ENCODE data around the gene ARID3A.
A peak's percentile ranks its signal among the peaks of the same experiment; 100 is the strongest.
"Not testable (repeated sequence)": the region's sequence is repeated elsewhere in the genome, so short reads cannot be mapped to it uniquely, and the experiment has no call there.

Gene ARID3A, protein sequence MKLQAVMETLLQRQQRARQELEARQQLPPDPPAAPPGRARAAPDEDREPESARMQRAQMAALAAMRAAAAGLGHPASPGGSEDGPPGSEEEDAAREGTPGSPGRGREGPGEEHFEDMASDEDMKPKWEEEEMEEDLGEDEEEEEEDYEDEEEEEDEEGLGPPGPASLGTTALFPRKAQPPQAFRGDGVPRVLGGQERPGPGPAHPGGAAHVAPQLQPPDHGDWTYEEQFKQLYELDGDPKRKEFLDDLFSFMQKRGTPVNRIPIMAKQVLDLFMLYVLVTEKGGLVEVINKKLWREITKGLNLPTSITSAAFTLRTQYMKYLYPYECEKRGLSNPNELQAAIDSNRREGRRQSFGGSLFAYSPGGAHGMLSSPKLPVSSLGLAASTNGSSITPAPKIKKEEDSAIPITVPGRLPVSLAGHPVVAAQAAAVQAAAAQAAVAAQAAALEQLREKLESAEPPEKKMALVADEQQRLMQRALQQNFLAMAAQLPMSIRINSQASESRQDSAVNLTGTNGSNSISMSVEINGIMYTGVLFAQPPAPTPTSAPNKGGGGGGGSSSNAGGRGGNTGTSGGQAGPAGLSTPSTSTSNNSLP

DNA sequence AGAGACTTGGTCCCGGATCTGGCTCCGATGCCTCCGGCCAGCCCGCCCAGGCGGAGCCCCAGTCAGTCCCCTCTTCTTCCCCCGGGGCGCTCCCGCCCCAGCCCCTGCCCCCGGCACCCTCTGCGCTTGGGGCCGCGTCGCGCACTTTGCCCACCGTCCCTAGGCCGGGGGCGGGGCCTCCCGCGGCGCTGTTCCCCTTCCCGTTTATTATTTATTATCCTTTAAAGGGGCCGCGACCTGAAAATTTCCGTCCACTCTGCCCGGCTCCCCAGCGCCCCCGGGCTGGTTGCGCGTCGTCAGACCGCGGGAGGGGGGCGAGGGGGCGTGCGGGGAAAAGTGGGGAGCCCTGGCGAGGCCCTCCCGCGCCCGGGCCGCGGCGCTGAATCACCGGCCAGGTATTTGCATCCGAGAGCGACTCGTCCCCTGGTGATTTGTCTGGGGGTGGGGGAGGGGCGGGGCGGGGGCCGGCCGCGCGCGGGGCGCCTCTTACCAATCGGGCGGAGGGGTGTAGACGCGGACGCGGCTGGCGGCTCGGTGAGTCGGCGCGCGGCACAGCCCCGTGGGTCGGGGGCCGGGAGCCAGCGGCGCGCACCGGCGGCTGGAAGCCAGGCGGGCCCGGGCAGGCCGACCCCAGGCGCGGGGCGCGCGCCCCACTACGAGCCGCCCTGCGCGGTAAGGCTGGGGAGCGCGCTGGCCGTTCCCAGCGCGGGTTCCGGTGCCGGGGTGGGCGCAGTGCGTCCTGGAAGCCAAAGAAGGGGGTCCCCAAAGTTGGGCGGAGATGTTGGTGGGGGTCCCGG lies at the start of gene ARID3A:
Gene ARID3A, plus strand, starts transcription at position 510 of the 797 bp plus-strand sequence. CDS start 3,494 bp downstream, outside the sequence.
- DNase-seq: peak; percentile 82

DNA sequence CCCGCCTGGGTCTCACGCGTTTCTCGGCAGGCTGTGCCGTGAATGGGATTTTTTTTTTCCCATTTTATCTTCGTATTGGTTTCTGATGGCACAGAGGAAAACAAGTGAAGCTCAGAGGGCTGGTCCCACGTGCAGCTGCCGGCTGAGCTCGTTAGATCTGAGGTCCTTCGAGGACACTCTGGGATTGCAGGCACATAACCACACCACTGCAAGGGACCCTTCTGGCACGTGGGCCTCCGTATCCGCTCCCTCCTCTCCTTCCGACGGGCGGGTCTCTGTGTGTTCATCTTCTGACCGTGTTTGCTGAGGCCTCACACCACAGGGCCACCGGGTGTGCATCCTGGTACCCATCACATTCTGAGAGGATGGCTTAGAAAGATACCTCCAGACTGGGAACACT lies 49.7 kb upstream of the ARID3A start:
- DNase-seq: no peak

DNA sequence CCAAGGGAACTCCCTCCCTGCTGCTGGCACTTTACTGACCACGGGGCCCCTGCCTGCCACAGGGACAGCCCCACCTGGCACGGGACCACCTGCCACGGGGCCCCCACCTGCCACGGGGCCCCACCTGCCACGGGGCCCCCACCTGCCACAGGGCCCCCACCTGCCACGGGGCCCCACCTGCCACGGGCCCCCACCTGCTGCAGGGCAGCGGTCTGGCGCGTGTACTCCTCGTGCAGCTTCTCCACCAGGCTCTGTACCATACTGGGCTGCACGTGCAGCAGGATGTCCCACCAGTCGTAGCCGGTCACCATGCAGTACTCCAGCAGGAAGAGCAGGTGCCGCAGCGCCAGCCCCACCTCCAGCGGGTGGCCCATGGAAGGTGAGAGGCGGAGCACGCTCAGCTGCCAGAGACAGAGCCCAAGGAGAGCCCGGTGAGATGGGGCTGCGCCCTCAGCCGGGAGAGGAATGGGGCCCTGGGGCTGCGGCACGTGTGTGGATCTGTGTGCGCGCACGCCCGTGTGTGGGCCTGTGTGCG lies 49.0 kb upstream of the ARID3A start:
- DNase-seq: no peak

DNA sequence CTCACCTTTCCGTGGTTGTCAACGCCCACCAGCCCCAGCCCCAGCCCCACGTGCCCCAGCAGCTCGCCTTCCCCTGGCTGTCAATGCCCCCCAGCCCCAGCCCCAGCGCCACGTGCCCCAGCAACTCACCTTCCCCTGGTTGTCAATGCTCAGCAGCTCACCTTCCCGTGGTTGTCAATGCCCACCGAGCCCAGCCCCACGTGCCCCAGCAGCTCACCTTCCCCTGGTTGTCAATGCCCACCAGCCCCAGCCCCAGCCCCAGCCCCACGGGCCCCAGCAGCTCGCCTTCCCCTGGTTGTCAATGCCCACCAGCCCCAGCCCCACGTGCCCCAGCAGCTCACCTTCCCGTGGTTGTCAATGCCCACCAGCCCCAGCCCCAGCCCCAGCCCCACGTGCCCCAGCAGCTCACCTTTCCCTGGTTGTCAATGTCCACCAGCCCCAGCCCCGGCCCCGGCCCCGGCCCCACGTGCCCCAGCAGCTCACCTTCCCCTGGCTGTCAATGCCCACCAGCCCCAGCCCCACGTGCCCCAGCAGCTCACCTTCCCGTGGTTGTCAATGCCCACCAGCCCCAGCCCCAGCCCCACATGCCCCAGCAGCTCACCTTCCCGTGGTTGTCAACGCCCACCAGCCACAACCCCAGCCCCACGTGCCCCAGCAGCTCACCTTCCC lies 47.7 kb upstream of the ARID3A start:
- not testable (repeated sequence) for DNase-seq

DNA sequence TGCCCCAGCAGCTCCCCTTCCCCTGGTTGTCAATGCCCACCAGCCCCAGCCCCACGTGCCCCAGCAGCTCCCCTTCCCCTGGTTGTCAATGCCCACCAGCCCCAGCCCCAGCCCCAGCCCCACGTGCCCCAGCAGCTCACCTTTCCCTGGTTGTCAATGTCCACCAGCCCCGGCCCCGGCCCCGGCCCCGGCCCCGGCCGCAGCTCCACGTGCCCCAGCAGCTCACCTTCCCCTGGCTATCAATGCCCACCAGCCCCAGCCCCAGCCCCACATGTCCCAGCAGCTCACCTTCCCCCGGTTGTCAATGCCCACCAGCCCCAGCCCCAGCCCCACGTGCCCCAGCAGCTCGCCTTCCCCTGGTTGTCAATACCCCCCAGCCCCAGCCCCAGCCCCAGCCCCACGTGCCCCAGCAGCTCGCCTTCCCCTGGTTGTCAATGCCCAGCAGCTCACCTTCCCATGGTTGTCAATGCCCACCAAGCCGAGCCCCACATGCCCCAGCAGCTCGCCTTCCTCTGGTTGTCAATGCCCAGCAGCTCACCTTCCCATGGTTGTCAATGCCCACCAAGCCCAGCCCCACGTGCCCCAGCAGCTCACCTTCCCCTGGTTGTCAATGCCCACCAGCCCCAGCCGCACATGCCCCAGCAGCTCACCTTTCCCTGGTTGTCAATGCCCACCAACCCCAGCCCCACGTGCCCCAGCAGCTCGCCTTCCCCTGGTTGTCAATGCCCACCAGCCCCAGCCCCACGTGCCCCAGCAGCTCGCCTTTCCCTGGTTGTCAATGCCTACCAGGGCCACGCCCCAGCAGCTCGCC lies 46.9 kb upstream of the ARID3A start:
- DNase-seq: not testable (repeated sequence)

DNA sequence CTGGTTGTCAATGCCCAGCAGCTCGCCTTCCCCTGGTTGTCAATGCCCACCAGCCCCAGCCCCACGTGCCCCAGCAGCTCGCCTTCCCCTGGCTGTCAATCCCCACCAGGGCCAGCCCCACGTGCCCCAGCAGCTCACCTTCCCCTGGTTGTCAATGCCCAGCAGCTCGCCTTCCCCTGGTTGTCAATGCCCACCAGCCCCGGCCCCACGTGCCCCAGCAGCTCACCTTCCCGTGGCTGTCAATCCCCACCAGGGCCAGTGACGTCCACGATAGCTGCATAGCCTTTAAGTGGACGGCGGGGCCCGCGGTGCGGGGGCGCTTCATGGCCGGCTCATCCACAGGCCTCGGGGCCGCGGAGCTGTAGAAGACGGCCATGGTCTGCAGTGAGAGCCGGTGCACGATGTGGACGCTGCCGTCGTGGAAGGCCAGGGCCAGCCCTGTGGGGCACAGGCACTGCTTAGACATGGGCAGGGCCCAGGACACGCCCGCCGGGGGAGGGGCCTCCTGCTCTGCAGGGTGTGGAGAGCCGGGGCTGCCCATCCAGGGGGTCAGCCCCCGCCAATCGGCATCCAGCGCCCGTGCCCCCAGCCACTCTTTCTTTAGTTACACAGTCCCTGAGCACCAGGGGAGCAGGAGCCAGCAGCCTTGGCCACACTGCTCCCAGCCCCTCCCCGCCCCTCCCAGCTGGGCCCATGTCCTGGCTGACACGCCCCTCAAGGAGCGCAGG lies 46.0 kb upstream of the ARID3A start:
- DNase-seq: no peak

DNA sequence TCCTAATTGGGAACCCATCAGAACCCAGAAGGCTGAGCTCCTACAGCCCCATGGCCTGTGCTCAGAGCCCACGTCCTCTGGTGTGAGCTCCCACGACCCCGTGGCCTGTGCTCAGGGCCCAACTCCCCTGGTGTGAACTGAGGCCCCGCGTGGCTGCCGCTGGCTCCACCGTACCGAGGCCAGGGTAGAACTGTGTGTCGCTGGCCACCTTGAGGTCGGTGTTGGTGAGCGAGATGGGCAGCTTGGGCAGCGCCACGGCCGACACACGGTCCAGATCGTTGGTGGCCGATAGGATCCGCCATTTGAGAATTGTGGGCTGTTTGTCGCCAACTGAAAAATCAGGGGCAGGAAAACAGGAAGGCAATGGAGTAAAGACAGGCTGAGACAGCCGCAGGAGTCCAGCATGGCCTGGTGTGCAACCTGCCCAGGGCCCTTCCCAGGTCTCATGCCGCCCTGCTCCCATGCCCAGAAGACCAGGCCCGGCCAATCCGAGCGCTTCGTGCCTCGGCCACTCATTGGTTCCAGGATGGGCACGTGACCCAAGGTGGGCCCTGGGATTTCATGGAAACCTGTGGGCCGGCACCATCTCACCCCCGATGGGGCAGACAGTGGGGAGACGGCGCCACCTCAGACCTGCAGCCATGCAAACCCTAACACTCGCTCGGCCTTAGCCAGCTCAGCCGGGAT lies 44.3 kb upstream of the ARID3A start:
- no peak for DNase-seq

DNA sequence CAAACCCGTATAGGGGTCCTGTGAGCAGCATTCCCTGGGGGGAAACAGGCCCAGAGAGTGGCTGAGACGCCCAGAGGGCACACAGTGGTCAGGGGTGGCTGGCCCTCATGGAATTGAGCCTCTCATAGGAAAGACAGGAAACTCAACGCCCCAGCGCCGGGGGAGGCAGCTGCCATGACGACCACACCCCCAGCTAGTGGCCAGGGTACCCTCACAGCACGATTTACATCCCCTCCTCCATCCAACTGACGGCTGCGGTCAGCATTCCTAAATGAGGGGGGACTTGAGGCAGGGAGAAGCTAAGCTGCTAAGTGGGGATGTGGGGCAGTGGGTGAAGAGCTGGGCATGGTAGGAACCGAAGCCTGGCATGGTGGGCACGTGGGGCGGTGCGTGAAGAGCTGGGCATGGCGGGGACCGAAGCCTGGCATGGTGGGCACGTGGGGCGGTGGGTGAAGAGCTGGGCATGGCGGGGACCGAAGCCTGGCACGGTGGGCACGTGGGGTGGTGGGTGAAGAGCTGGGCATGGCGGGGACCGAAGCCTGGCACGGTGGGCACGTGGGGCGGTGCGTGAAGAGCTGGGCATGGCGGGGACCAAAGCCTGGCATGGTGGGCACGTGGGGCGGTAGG lies 42.9 kb upstream of the ARID3A start:
- no peak for DNase-seq

DNA sequence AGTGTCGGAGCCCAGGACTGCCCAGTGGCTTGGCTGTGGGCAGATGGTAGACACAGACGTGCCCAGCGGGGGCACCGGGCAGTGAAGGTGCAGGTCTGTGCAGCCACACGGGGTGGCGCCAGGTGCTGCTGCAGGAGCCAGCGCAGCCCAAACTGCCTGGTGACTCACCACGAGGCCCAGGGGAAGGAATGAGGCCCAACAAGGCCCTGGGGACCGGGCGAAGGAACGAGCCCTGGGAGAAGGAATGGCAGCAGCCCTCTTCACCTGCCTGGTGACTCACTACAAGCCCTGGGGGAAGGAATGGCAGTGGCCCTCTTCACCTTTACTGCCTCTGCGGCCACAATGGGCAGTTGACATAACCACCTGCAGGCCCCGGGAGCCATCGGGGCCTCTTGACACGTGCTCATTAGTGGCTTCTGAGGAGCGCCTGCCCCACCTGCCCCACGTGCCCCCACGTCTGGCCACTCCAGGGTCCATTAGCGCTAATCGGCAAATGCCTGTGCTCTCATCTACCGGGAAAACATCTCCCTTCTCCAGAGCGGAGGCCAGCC lies 42.1 kb upstream of the ARID3A start:
- no peak for DNase-seq

DNA sequence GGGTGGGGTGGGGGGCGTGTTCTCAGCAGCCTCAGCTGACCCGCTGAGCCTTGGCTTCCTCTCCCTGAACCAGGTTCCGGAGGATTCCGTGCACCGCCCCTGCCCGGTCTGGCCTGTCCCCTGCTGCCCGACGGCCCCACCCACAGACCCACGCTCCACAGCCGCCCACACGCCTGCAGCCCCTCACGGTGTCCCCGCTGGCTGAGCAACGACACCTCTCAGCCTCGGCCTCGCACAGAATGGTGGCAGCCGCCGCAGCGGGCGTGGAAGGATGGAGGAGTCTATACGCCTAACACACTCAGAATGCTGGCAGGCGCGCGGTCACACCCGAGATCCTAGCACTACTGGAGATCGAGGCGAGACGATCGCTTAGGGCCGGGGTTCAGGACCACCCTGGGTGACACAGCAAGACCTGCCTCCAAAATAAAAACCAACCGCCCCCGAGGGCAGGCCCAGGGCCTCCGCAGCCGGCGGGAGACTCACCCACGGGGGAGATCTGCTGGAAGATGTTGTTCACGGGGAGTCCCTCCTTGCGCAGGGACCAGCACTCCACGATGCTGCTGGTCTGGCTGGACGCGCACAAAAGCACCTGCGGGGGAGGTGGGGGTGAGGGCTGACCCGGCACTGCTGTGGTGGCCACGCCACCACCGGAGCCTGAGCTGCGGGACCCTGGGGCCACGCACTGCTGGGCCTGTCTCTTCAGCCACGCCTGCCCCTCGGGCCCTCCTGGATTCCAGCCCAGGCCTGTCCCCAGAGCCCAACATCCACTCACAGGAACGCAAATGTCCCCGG lies 41.2 kb upstream of the ARID3A start:
- no peak for DNase-seq

DNA sequence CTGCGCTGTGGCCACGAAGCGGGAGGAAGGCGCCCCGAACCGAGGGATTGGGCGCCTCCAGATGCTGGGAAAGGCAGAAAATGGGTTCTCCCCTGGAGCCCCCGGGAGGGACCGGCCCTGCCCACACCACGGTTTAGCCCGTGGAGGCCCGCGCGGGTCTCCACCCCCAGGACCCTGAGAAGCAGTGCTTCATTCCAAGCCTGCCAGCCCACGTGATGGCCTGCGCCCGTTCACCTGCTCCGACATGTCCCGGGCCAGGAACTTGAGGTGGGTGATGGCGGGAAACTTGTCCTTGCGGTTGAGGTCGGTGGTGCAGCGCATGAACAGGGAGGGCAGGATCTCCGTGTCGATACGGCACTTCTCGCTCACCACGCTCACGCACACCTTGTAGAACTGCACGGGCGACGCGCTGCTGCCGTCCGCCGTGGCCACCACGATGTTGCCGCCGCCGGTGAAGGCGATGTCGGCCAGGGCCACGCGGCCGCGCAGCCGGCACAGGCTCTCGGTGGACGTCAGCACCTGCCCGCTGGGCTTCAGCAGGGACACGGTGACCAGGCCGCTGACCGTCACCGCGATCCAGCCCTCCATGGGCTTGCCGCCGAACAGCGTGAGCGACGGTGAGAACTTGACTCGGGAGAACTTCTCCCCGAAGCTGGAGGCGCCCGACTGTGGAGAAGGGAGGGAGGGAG lies 40.2 kb upstream of the ARID3A start:
- no peak for DNase-seq

DNA sequence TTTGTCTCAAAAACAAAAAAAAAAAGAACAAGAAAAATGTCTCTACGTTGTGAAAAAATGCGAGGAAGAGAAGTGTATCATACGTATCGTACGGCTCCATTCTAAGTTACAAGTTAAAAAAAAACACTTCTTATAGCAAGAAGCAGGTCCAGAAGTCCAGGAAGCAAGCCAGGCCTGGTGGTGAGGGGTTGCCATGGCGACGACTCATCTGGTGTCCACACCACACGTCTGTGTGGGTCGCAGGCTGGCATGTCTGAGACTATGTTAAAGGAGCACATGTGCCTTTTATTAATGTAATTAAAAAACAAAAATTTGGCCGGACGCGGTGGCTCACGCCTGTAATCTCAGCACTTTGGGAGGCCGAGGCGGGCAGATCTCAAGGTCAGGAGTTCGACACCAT lies 38.8 kb upstream of the ARID3A start:
- no peak for DNase-seq

DNA sequence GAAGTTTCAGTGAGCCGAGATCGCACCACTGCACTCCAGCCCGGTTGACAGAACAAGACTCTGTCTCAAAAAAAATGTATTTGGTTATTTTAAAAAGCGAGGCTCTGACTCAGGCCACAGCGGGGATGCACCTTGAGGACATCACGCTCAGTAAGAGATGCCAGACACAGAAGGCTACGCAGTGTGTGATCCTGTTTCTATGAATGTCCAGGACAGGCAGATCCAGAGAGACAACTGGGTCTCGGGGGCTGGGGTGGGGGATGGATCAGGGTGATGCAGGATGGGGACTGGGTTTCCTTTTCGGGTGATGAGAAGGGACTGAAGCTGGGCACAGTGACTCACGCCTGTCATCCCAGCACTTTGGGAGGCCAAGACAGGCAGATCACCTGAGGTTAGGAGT lies 38.2 kb upstream of the ARID3A start:
- no peak for DNase-seq

DNA sequence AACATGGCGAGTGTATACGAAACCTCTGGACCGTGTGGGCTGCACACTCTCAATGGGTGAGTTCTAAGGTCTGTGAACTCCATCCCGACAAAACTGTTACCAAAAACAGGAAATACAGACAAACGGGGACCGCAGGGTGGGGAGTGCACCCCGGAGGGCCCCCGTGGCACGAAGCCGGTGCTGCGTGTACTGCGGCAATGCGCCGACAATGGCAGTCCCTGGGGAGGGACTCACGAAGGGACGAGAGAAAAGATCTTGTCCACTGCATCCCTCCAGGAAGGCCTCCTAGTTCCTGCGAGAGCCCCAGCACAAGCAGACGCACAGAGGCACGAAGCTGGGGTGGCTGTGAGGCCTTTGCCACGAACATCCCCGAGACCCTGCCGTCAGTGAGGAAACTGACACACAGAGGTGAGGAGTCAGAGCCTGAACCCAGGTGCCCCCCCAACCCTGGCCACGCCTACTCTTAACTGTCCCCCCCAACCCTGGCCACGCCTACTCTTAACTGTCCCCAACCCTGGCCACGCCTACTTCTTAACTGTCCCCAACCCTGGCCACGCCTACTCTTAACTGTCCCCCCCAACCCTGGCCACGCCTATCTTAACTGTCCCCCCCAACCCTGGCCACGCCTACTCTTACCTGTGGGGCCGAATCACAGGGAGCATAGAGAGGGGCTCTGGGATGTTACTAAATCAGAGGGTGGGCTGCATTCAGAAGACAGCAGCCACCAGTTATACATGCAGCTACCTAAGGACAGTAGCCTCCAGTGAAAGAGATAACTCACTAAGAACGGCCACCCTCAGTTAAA lies 37.1 kb upstream of the ARID3A start:
- DNase-seq: no peak

DNA sequence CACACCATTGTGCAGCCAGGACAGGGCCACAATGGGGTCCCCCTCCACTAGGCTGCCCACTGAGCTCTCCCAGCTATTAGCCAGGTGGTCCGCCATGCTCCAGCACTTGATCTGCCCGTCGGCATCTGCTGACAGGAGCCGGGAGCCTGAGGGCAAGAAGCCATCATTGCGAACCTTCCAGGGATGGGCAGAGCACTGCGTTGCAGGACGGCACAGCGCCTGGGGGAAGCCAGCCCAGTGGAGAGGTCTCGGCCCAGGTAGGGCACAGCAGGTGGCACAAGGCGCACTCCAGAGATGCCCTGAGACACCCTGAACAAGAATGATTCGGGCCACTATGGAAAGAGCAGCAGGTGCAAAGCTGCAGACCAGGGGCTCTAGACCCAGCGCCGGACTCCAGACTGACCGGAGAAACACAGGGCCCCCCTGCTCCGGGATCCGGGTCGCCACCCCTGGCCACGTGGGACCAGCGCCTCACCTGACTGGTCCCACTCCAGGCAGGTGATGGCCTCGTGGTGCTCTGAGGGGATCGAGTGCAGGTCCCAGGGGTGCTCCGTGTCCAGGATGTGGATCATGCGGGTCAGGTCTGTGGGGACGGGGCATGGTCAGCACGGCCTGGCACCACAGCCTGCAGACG lies 36.1 kb upstream of the ARID3A start:
- no peak for DNase-seq

DNA sequence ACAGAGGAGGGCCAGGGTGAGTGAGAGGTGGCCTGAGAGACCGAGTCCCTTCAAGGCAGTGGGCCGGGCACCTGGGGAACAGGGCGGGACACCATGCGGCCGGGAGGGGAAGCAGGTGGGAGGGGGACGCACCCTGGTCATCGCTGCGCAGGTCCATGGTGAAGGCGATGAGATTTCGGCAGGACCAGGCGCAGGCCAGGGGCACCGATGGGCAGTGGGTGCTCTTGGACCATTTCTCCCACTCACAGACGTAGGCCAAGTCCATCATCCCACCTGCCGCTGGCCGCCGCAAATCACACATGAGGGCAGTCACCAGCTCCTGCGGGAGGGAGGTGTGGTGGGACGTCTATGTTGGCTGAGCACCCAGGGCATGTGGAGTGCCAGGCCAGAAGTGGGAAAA lies 35.0 kb upstream of the ARID3A start:
- DNase-seq: no peak
